HG03460 (cell line): ENCODE measurements around the gene ZNF213.

Experiments
- ATAC-seq: cut with Tn5 transposase; IDR thresholded peaks from one replicate; pipeline ENCODE4 v1.9.1; 2021; ENCODE audit not compliant: unreplicated experiment

The ZNF213 gene

GRCh38 chr16:3134338-3135125 is at the start of gene ZNF213:
ZNF213 (plus strand) TSS chr16:3135029; CDS start chr16:3137281, 2,252 bp downstream.
- ATAC-seq: peak; percentile 90

DNA sequence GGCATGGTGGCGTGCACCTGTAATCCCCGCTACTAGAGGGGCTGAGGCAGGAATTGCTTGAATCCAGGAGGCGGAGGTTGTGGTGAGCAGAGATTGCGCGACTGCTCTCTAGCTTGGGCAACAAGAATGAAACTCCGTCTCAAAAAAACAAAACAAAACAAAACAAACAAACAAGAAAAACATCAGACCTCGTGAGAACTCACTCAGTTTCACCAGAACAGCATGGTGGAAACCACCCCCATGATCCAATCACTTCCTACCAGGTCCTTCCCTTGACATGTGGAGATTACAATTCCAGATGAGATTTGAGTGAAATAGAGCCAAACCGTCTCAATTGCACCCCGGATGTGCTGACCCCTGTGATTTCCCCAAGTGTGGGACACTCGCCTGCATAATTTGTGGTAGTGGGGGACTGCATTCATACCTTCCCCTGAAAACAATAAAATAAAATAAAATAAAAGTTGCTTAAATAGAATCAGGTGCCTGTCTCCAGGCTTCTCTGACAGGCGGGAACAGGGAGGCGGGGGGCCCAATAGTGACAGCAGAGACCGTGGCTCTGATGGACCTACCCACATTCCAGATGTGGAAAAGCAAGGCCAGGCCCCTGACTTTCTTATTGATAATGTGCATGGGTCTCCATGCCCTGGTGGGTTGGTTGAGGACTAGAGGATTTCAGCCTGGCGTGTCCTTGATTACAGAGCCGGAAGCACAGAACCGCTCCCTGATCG is 48.8 kb upstream of the ZNF213 start:
- ATAC-seq: no peak

GRCh38 chr16:3086596-3087242 is 48.1 kb upstream of the ZNF213 start:
- no peak for ATAC-seq

GRCh38 chr16:3087243-3088235 is 47.3 kb upstream of the ZNF213 start:
- ATAC-seq: no peak

DNA sequence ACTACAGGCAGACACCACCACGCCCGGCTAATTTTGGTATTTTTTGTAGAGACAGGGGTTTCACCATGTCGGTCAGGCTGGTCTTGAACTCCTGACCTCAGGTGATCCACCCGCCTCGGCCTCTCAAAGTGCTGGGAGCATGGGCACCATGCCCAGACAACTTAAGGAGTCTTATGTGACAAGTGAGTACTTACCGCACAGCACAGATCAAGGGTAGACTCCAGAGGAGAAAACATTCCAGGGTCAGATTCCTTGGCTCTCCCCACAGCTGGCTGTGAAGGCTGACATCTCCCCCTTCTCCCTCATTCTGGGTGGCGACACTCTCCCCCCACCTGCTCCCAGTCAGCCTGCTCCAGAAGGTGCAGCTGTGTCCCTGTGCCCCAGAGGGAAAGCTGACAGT is 46.4 kb upstream of the ZNF213 start:
- ATAC-seq: no peak

- ATAC-seq: no peak
Observed at GRCh38 chr16:3088925-3089716, 45.7 kb upstream of the ZNF213 start.

GRCh38 chr16:3089717-3090592 is 44.9 kb upstream of the ZNF213 start:
- ATAC-seq: no peak

GRCh38 chr16:3091551-3091950 is 43.3 kb upstream of the ZNF213 start:
- no peak for ATAC-seq

GRCh38 chr16:3092501-3092941 is 42.3 kb upstream of the ZNF213 start:
- no peak for ATAC-seq

DNA sequence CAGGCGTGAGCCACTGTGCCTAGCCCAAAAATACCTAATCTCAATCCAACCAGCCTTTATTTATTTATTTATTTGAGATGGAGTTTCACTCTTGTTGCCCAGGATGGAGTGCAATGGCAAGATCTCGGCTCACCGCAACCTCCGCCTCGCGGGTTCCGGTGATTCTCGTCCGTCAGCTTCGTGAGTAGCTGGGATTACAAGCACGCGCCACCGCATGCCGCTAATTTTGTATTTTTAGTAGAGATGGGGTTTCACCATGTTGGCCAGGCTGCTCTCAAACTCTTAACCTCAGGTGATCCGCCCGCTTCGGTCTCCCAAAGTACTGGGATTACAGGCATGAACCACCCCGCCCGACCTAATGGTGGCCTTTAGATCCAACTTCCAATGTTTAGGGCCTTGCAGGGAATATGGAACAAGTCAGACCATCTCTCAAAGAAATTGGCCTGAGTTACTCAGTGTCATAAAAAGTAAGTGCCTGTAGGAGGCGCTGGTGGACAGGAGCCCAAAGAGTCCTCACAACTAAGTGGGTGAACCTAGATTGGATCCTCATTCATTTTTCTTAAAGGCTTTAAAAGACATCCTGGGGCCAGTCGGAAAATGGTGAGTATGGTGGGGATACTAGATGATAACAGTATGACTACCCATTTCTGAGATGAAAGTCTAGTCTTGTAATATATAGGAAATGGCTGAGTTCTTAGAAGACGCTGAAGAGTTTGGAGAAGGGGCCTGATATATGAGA is 40.4 kb upstream of the ZNF213 start:
- no peak for ATAC-seq

- ATAC-seq: no peak
Observed at GRCh38 chr16:3095869-3096268, 39.0 kb upstream of the ZNF213 start.

- no peak for ATAC-seq
Observed at GRCh38 chr16:3096362-3096761, 38.5 kb upstream of the ZNF213 start.

DNA sequence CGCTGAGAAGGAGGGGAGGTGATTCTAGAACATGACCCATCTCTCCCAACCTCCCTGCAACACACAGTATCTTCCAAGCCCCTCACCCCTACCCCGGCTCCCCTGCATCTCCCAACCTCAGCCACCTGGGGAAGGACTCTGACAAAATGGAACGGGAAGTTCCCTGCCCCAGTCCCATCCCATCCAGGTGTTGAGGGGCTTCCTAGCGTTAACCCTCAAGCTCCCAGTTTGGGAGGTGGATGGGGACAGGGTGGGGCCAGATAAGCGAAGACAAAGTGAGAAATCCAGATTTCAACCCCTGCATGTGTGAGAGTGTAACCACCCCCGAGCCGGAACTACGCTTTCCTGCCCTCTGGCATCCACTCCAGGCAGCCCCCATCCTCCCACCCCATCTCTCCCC is 37.6 kb upstream of the ZNF213 start:
- ATAC-seq: no peak

GRCh38 chr16:3098459-3099394 is 36.1 kb upstream of the ZNF213 start, which contains the start of gene ZSCAN10:
ZSCAN10 (minus strand) TSS chr16:3099294; CDS start chr16:3092937, 6,357 bp downstream.
- ATAC-seq: no peak

DNA sequence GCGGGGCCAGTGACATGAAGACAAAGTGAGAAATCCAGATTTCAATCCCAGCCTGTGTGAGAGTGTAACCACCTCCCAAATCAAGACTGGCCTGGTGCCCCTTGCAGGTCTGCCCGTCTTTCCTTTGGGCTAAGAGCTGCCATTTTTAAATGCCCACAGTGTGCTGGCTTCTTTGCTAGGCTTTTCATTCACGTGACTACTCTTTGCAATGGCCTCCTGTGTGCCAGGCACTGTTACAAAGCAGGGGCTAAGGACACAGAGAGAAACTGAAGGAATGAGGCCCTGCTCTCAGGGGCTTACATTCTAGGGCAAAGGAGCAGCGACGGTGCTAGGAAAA is 35.5 kb upstream of the ZNF213 start:
- ATAC-seq: no peak

DNA sequence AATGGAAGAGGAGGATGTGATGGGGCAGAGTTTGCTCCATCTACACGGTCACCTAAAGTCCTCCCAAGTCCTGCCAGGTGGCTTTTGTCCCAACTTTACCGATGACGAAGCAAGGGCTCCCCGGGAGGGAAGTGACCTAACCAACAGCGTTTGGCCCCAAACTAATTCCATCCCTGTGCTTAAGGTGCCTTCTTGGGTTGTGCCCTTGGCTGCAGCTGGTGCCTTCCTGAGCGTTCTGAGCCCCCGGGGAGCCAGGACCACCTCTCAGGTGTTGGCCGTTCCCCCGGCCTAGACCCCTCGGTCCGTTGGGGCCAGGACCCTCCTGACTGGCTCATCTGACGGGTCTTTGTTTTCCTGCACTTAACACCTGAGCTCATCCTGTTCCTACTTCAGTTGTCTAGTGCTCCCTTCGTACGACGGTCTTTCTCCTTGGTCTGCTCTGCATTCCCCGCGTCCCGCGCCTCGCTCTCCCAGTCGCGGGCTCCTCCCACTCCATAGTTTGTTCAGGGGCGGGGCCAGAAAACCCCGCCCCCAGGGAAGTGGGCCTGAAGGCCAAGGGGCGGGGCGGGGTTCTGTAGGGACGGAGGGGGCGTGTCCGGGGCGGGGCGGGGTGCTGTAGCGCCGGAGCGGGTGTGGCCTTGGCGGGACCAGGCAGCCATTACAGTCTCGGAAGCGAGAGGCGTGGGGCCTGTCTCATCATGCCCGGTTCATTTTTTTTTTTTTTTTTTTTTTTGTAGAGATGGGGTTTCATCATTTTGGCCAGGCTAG is 34.9 kb upstream of the ZNF213 start:
- no peak for ATAC-seq
